ENCODE results near the gene DPY30.
A peak's percentile ranks its signal among the peaks of the same experiment; 100 is the strongest.

DPY30 gene

GRCh38 chr2:32039447-32040219 lies at the start of gene DPY30:
TSS of gene DPY30 (minus strand) at chr2:32039805. CDS start at chr2:32039456, 349 bp downstream.
- Histone ChIP-seq H3K4me2 (ENCODE audit: low read depth, low read length, poor library complexity, severe bottlenecking) (peak within 1 kb of the TSS; percentile 93), H3K4me3 (ENCODE audit: insufficient read depth, low read length, poor library complexity, severe bottlenecking) (peak within 1 kb of the TSS; percentile 91)

GRCh38 chr2:32074134-32074506 lies 34.5 kb upstream of the DPY30 start:
- no peak overlapping the region for H2AFZ ChIP-seq (ENCODE audit: low read depth, low read length, severe bottlenecking)
- H4K20me1 ChIP-seq (ENCODE audit: low read depth, low read length): no peaks in the 10 kb centered on the region
- 0 out of 2 replicates have a peak, but pooled peaks cover 12% of the 10 kb centered on the region for H3F3A ChIP-seq (ENCODE audit: insufficient read depth)
- TF ChIP-seq CTCF (IDR thresholded peaks at IDR 0.05; ENCODE audit: insufficient read depth, low read length, poor library complexity, severe bottlenecking): no peak
- TF ChIP-seq EZH2phosphoT487 (conservative IDR thresholded peaks at IDR 0.05; ENCODE audit: low read length): no peak
- no peak overlapping the region for H3K4me2 ChIP-seq (ENCODE audit: low read depth, low read length, poor library complexity, severe bottlenecking)
- no peak overlapping the region for H3K9ac ChIP-seq (ENCODE audit: low read length)
- no peak overlapping the region for H3K27ac ChIP-seq (ENCODE audit: low read depth, low read length)
- H3K36me3 ChIP-seq (ENCODE audit: low read length): no peaks in the 10 kb centered on the region; the same call in 1 of the 2 replicates
- H3K9me2 ChIP-seq (replicated peaks; ENCODE audit: insufficient read depth, low read length): no peaks in the 10 kb centered on the region
- no peaks in the 10 kb centered on the region for H3K27me3 ChIP-seq (ENCODE audit: low read length)
- no peaks in the 10 kb centered on the region for H3K9me3 ChIP-seq (ENCODE audit: insufficient read depth, low read length)
- H3K4me3 ChIP-seq (ENCODE audit: insufficient read depth, low read length, poor library complexity, severe bottlenecking): no peak overlapping the region
- peaks cover 31% of the 10 kb centered on the region for H3K79me2 ChIP-seq (ENCODE audit: insufficient read depth, low read length)

More at GRCh38 chr2:32039447-32040219, at the start of gene DPY30:
- H3K9ac ChIP-seq (ENCODE audit: low read length): peak within 1 kb of the TSS; percentile 83
- H3K79me2 ChIP-seq (ENCODE audit: insufficient read depth, low read length): peaks cover 15% of the 10 kb centered on the region
- no peaks in the 10 kb centered on the region for H3K27me3 ChIP-seq (ENCODE audit: low read length)
- H3K36me3 ChIP-seq (ENCODE audit: low read length): no peaks in the 10 kb centered on the region
- no peaks in the 10 kb centered on the region for H3K9me2 ChIP-seq (replicated peaks; ENCODE audit: insufficient read depth, low read length)
- peak within 1 kb of the TSS; percentile 69 for H2AFZ ChIP-seq (ENCODE audit: low read depth, low read length, severe bottlenecking)
- TF ChIP-seq CTCF (IDR thresholded peaks at IDR 0.05; ENCODE audit: insufficient read depth, low read length, poor library complexity, severe bottlenecking) (no peak), EZH2phosphoT487 (conservative IDR thresholded peaks at IDR 0.05; ENCODE audit: low read length) (no peak)
- no peaks in the 10 kb centered on the region for H3K9me3 ChIP-seq (ENCODE audit: insufficient read depth, low read length)
- H3K27ac ChIP-seq (ENCODE audit: low read depth, low read length): peak within 1 kb of the TSS; percentile 75
- H4K20me1 ChIP-seq (ENCODE audit: low read depth, low read length): no peaks in the 10 kb centered on the region
- peaks cover 13% of the 10 kb centered on the region for H3F3A ChIP-seq (ENCODE audit: insufficient read depth)

DNA sequence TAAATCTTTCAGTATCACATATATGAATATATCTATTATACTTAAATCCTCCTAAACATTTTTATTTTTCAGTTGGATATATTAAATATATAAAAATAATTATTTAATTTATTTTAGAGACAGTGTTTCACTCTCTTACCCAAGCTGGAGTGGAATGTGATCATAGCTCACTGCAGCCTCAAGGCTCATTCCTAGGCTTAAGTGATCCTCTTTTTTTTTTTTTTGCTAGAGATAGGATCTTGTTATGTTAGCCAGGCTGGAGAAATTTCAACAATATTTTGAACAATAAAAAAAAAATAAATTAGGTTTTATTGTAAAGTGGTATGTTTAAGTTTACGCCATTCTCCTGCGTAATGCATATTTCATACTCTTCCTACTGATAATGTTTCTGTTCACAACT lies 27.9 kb upstream of the DPY30 start:
- Histone ChIP-seq H3K36me3 (ENCODE audit: low read length) (no peaks in the 10 kb centered on the region; the same call in 1 of the 2 replicates), H3K9me2 (replicated peaks; ENCODE audit: insufficient read depth, low read length) (no peaks in the 10 kb centered on the region), H3K79me2 (ENCODE audit: insufficient read depth, low read length) (peaks cover 35% of the 10 kb centered on the region), H3K27me3 (ENCODE audit: low read length) (no peaks in the 10 kb centered on the region), H3K9ac (ENCODE audit: low read length) (no peak overlapping the region), H3F3A (ENCODE audit: insufficient read depth) (no peaks in the 10 kb centered on the region), H3K4me3 (ENCODE audit: insufficient read depth, low read length, poor library complexity, severe bottlenecking) (no peak overlapping the region), H3K9me3 (ENCODE audit: insufficient read depth, low read length) (no peaks in the 10 kb centered on the region), H3K4me2 (ENCODE audit: low read depth, low read length, poor library complexity, severe bottlenecking) (no peak overlapping the region), H3K27ac (ENCODE audit: low read depth, low read length) (no peak overlapping the region), H2AFZ (ENCODE audit: low read depth, low read length, severe bottlenecking) (no peak overlapping the region), H4K20me1 (ENCODE audit: low read depth, low read length) (no peaks in the 10 kb centered on the region)
- no peak for TF ChIP-seq EZH2phosphoT487 (conservative IDR thresholded peaks at IDR 0.05; ENCODE audit: low read length)

- TF ChIP-seq CTCF (IDR thresholded peaks at IDR 0.05; ENCODE audit: insufficient read depth, low read length, poor library complexity, severe bottlenecking) (no peak), EZH2phosphoT487 (conservative IDR thresholded peaks at IDR 0.05; ENCODE audit: low read length) (no peak)
- no peaks in the 10 kb centered on the region for H3K36me3 ChIP-seq (ENCODE audit: low read length)
- peak overlapping the region; percentile 86 for H3K4me2 ChIP-seq (ENCODE audit: low read depth, low read length, poor library complexity, severe bottlenecking)
- peak overlapping the region; percentile 86 for H3K4me3 ChIP-seq (ENCODE audit: insufficient read depth, low read length, poor library complexity, severe bottlenecking)
- H2AFZ ChIP-seq (ENCODE audit: low read depth, low read length, severe bottlenecking): peak overlapping the region; percentile 23
- peak overlapping the region; percentile 76; the same call in 1 of the 2 replicates for H3K27ac ChIP-seq (ENCODE audit: low read depth, low read length)
- H3K9me2 ChIP-seq (replicated peaks; ENCODE audit: insufficient read depth, low read length): no peaks in the 10 kb centered on the region
- H3K9me3 ChIP-seq (ENCODE audit: insufficient read depth, low read length): no peaks in the 10 kb centered on the region
- H3K9ac ChIP-seq (ENCODE audit: low read length): peak overlapping the region; percentile 86
- H3F3A ChIP-seq (ENCODE audit: insufficient read depth): no peaks in the 10 kb centered on the region
- H3K27me3 ChIP-seq (ENCODE audit: low read length): no peaks in the 10 kb centered on the region
- H4K20me1 ChIP-seq (ENCODE audit: low read depth, low read length): no peaks in the 10 kb centered on the region
- H3K79me2 ChIP-seq (ENCODE audit: insufficient read depth, low read length): peaks cover 21% of the 10 kb centered on the region; the same call in 1 of the 2 replicates
Measured at GRCh38 chr2:32064713-32065112, 25.1 kb upstream of the DPY30 start.

Measured in SU-DHL-6 (cell line).